Tibial nerve (tissue), 4 donors: ENCODE data around the gene MRPL54.
"Not testable (repeated sequence)": the region's sequence is repeated elsewhere in the genome, so short reads cannot be mapped to it uniquely, and the experiment has no call there.

Source experiments
- EP300 ChIP-seq, 2 donors: sonication (generic); formaldehyde crosslinking; IDR thresholded peaks; one replicate each; pipeline ENCODE4 v1.6.1; 2017; ENCODE audit warnings: antibody characterized with exemption in 2 of 2, mild to moderate bottlenecking in 1 of 2
- POLR2A ChIP-seq, 2 donors: fragments of 450-650 bp; IDR thresholded peaks; one replicate each; pipeline ENCODE4 v1.6.1; 2017; ENCODE audit warnings: antibody characterized with exemption in 2 of 2, mild to moderate bottlenecking in 2 of 2, moderate library complexity in 2 of 2
- TF ChIP-seq, protein P1 (sequence below), 5 experiments: fragments of 200-600 bp in 3 of 5; fragments of 450-650 bp in 2 of 5; sonication (generic) in 3 of 5; IDR thresholded peaks; one replicate each; pipeline ENCODE4 v1.5.1; 2016 to 2019; ENCODE audit warnings: antibody characterized with exemption in 5 of 5, mild to moderate bottlenecking in 3 of 5, moderate library complexity in 2 of 5

DNA sequence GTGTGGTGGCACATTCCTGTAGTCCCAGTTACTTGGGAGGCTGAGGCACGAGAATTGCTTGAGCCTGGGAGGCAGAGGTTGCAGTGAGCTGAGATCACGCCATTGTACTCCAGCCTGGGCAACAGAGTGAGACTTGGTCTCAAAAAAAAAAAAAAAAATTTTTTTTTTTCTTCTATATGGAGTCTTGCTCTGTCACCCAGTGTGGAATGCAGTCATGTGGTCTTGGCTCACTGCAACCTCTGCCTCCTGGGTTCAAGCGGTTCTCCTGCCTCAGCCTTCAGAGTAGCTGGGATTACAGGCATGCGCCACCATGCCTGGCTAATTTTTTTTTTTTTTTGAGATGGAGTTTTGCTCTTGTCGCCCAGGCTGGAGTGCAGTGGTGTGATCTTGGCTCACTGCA lies 3.3 kb downstream of the MRPL54 start:
- TF ChIP-seq, protein P1, sequence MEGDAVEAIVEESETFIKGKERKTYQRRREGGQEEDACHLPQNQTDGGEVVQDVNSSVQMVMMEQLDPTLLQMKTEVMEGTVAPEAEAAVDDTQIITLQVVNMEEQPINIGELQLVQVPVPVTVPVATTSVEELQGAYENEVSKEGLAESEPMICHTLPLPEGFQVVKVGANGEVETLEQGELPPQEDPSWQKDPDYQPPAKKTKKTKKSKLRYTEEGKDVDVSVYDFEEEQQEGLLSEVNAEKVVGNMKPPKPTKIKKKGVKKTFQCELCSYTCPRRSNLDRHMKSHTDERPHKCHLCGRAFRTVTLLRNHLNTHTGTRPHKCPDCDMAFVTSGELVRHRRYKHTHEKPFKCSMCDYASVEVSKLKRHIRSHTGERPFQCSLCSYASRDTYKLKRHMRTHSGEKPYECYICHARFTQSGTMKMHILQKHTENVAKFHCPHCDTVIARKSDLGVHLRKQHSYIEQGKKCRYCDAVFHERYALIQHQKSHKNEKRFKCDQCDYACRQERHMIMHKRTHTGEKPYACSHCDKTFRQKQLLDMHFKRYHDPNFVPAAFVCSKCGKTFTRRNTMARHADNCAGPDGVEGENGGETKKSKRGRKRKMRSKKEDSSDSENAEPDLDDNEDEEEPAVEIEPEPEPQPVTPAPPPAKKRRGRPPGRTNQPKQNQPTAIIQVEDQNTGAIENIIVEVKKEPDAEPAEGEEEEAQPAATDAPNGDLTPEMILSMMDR (IDR thresholded peaks at IDR 0.05) = not testable (repeated sequence)
- not testable (repeated sequence) for TF ChIP-seq POLR2A, EP300 (IDR thresholded peaks at IDR 0.05)
